Liver (tissue), 9 donors: Measurements from ENCODE around the gene NTM. TPM values are rescaled to one million over a fixed set of nuclear protein-coding genes. Genes with fewer than 3 reads are reported as not detected.

ENCODE experiments used
- DNase-seq: peaks from one replicate; pipeline ENCODE4 v3.0.0-alpha.2; 2017; ENCODE audit warnings: low spot score
- H3K27ac ChIP-seq, 2 donors: one replicate each; pipeline ENCODE4 v1.7.0; 2013; ENCODE audit warnings: inconsistent platforms in 2 of 2, low read length in 2 of 2, control low read depth in 1 of 2, low read depth in 1 of 2, mild to moderate bottlenecking in 1 of 2
- H3K27me3 ChIP-seq, 4 donors: one replicate each; pipeline versions ENCODE4 v1.6.1 to v1.7.0; 2013; ENCODE audit warnings: low read length in 3 of 4, inconsistent platforms in 1 of 4, mild to moderate bottlenecking in 1 of 4, moderate library complexity in 1 of 4; ENCODE audit not compliant: control insufficient read depth in 4 of 4, insufficient read depth in 4 of 4
- H3K36me3 ChIP-seq, 4 donors: one replicate each; pipeline versions ENCODE4 v1.6.1 to v1.7.0; 2013; ENCODE audit warnings: low read length in 3 of 4, mild to moderate bottlenecking in 3 of 4, low read depth in 1 of 4, moderate library complexity in 1 of 4; ENCODE audit not compliant: control insufficient read depth in 4 of 4, insufficient read depth in 3 of 4
- H3K4me1 ChIP-seq, 4 donors: one replicate each; pipeline versions ENCODE4 v1.6.1 to v1.7.0; 2013; ENCODE audit warnings: low read length in 3 of 4, mild to moderate bottlenecking in 3 of 4, moderate library complexity in 1 of 4; ENCODE audit not compliant: control insufficient read depth in 4 of 4, insufficient read depth in 4 of 4
- H3K4me3 ChIP-seq, 3 donors: one replicate each; pipeline versions ENCODE4 v1.6.1 to v1.7.0; 2013; ENCODE audit warnings: low read length in 3 of 3, control low read depth in 1 of 3, low read depth in 1 of 3, mild to moderate bottlenecking in 1 of 3
- H3K9ac ChIP-seq, 2 donors: one replicate each; pipeline ENCODE4 v1.7.0; 2013; ENCODE audit warnings: low read length in 2 of 2, mild to moderate bottlenecking in 2 of 2, moderate library complexity in 2 of 2, control low read depth in 1 of 2, low read depth in 1 of 2
- H3K9me3 ChIP-seq, 4 donors: one replicate each; pipeline versions ENCODE4 v1.6.1 to v1.7.0; 2013; ENCODE audit warnings: low read length in 3 of 4; ENCODE audit not compliant: control insufficient read depth in 4 of 4
- ATF3 ChIP-seq: IDR thresholded peaks from 2 replicates; pipeline ENCODE4 v1.6.1; 2016; ENCODE audit warnings: antibody characterized with exemption
- CTCF ChIP-seq: fragments of 150-350 bp; IDR thresholded peaks from 2 replicates; pipeline ENCODE4 v1.5.1; 2017; ENCODE audit warnings: improper control_type of control experiment, low read depth, low read length; ENCODE audit not compliant: missing input control
- EGR1 ChIP-seq, 2 donors: IDR thresholded peaks; 2 replicates each; pipeline ENCODE4 v1.6.1; 2016 to 2018; ENCODE audit warnings: antibody characterized with exemption in 2 of 2, low read depth in 2 of 2
- FOXA1 ChIP-seq: IDR thresholded peaks from 2 replicates; pipeline ENCODE4 v1.6.1; 2016; ENCODE audit warnings: antibody characterized with exemption
- GABPA ChIP-seq, 2 donors: IDR thresholded peaks in 1 of 2; conservative IDR thresholded peaks in 1 of 2; 2 replicates each; pipeline ENCODE4 v1.6.1; 2016; ENCODE audit warnings: antibody characterized with exemption in 2 of 2, mild to moderate bottlenecking in 1 of 2, moderate library complexity in 1 of 2
- HNF4G ChIP-seq: IDR thresholded peaks from 2 replicates; pipeline ENCODE4 v1.6.1; 2016; ENCODE audit warnings: antibody characterized with exemption
- JUND ChIP-seq, 2 donors: IDR thresholded peaks; 2 replicates each; pipeline ENCODE4 v1.6.1; 2016; ENCODE audit warnings: antibody characterized with exemption in 2 of 2
- MAX ChIP-seq: IDR thresholded peaks from 2 replicates; pipeline ENCODE4 v1.6.1; 2016; ENCODE audit warnings: antibody characterized with exemption
- RAD21 ChIP-seq, 2 donors: IDR thresholded peaks; 2 replicates each; pipeline ENCODE4 v1.6.1; 2016; ENCODE audit warnings: antibody characterized with exemption in 2 of 2, mild to moderate bottlenecking in 2 of 2
- REST ChIP-seq: IDR thresholded peaks from 2 replicates; pipeline ENCODE4 v1.6.1; 2016; ENCODE audit warnings: antibody characterized with exemption, mild to moderate bottlenecking
- RXRA ChIP-seq, 2 donors: IDR thresholded peaks; 2 replicates each; pipeline ENCODE4 v1.6.1; 2017 to 2018; ENCODE audit warnings: antibody characterized with exemption in 2 of 2, mild to moderate bottlenecking in 1 of 2
- SP1 ChIP-seq: IDR thresholded peaks from 2 replicates; pipeline ENCODE4 v1.6.1; 2018; ENCODE audit warnings: antibody characterized with exemption, mild to moderate bottlenecking
- TAF1 ChIP-seq: conservative IDR thresholded peaks from 2 replicates; pipeline ENCODE4 v1.6.1; 2016; ENCODE audit warnings: antibody characterized with exemption, mild to moderate bottlenecking
- YY1 ChIP-seq: IDR thresholded peaks from 2 replicates; pipeline ENCODE4 v1.6.1; 2016; ENCODE audit warnings: antibody characterized with exemption, mild to moderate bottlenecking
- ZBTB33 ChIP-seq: IDR thresholded peaks from 2 replicates; pipeline ENCODE4 v1.6.1; 2016; ENCODE audit warnings: antibody characterized with exemption
- WGBS: extraction: QIAGEN DNeasy Blood & Tissue Kit; methylation state at CpG from one replicate; pipeline ENCODE4 v1.1.7; 2013; 5-methylcytosine and 5-hydroxymethylcytosine counted together
- polyA plus RNA-seq, 2 donors: library from polyadenylated mRNA; stranded (reverse) in 1 of 2; unstranded in 1 of 2; fragments of 200-250 nt in 1 of 2; fragments of >200 nt in 1 of 2; fragmentation: Nextera tagmentation in 1 of 2; extraction: Ambion mirVana in 1 of 2; gene quantifications; one replicate each; pipeline versions ENCODE4 v1.2.1 to v1.2.3, GENCODE V29; 2013 to 2015
- total RNA-seq, 2 donors: library from RNA; depleted of rRNA; stranded (reverse); fragments of >200 nt; gene quantifications; one replicate each; pipeline ENCODE4 v1.2.3, GENCODE V29; 2014
- donor health status: healthy.
- donor health status: healthy.
- donor health status: healthy.
- donor health status: healthy.
- donor health status: healthy.

NTM gene
- total and polyA plus RNA-seq, 4 donors: 0.08 to 1.1 (median 0.08) TPM; not detected in 1

- TF ChIP-seq SP1 (no peak), TAF1 (no peak), CTCF (no peak), MAX (no peak), REST (no peak), EGR1 (IDR thresholded peaks at IDR 0.05; ENCODE audit: low read depth in 2 of 2) (no peak), RXRA (IDR thresholded peaks at IDR 0.05) (no peak), FOXA1 (no peak), HNF4G (no peak), RAD21 (IDR thresholded peaks at IDR 0.05) (no peak), GABPA (IDR thresholded peaks at IDR 0.05 in 1 of 2, conservative IDR thresholded peaks at IDR 0.05 in 1 of 2) (no peak), YY1 (no peak), JUND (IDR thresholded peaks at IDR 0.05) (no peak), ZBTB33 (no peak)
- no peaks in the 10 kb centered on the region for H3K9me3 ChIP-seq
- H3K27ac ChIP-seq: no peak overlapping the region
- no peaks in the 10 kb centered on the region for H3K4me1 ChIP-seq
- no peak overlapping the region for H3K9ac ChIP-seq
- no peaks in the 10 kb centered on the region for H3K36me3 ChIP-seq
- H3K4me3 ChIP-seq: no peak overlapping the region
- WGBS: 78% methylated on average over 6 of the region's 6 CpGs
- no peak for DNase-seq
- H3K27me3 ChIP-seq: peaks cover 0 to 4% (median 0%) of the 10 kb centered on the region in 4 donors
Observed at GRCh38 chr11:131944736-131945135, 574.3 kb downstream of the NTM start.

- Histone ChIP-seq H3K27ac (no peak overlapping the region), H3K4me3 (no peak overlapping the region), H3K27me3 (peaks cover 0 to 4% (median 0%) of the 10 kb centered on the region in 4 donors), H3K36me3 (no peaks in the 10 kb centered on the region), H3K9ac (no peak overlapping the region), H3K4me1 (no peaks in the 10 kb centered on the region), H3K9me3 (no peaks in the 10 kb centered on the region)
- TF ChIP-seq RAD21 (IDR thresholded peaks at IDR 0.05) (no peak), YY1 (no peak), ATF3 (no peak)
- 85% methylated on average over 7 of the region's 7 CpGs for WGBS
- DNase-seq: no peak
Observed at GRCh38 chr11:131945706-131946105, 575.3 kb downstream of the NTM start.
